Activated T-cell treated with anti-CD3 and anti-CD28 coated beads, Interleukin-2, amount 50 U/mL, for 4 hours (primary cell): ENCODE data around the gene DPYSL4. TPM values are rescaled to one million over a fixed set of nuclear protein-coding genes. Genes with fewer than 3 reads are reported as not detected.

Source experiments
- ATAC-seq, 2 donors: fragments of 200-7000 bp; cut with Tn5 transposase; one replicate each; pipeline ENCODE4 v1.10.0; 2021
- DNase-seq: peaks from one replicate; pipeline ENCODE4 v3.0.0-alpha.2; 2020
- H3K27me3 Mint-ChIP-seq: one replicate; pipeline ENCODE4 v1.8.0; 2021; ENCODE audit warnings: low read depth, mixed read lengths
- H3K36me3 Mint-ChIP-seq: one replicate; pipeline ENCODE4 v1.8.0; 2022; ENCODE audit warnings: mixed read lengths; ENCODE audit not compliant: insufficient read depth
- H3K4me1 Mint-ChIP-seq: one replicate; pipeline ENCODE4 v1.8.0; 2021; ENCODE audit warnings: low read depth, mixed read lengths
- H3K4me3 Mint-ChIP-seq: one replicate; pipeline ENCODE4 v1.8.0; 2021; ENCODE audit warnings: mild to moderate bottlenecking, moderate library complexity, mixed read lengths
- H3K9me3 Mint-ChIP-seq: one replicate; pipeline ENCODE4 v1.8.0; 2021; ENCODE audit warnings: mixed read lengths
- total RNA-seq, 3 donors: library from RNA; stranded (reverse); gene quantifications; one replicate each; pipeline ENCODE4 v1.2.1, GENCODE V29; 2021

Gene DPYSL4
- total RNA-seq, 3 donors from 2014 or later = 1.6 to 6.3 (median 3.4) TPM

GRCh38 chr10:132165416-132165980 is 21.2 kb upstream of the DPYSL4 start:
- Mint-ChIP-seq H3K4me3 (no peak overlapping the region), H3K4me1 (peaks cover 20% of the 10 kb centered on the region), H3K9me3 (no peaks in the 10 kb centered on the region), H3K36me3 (no peaks in the 10 kb centered on the region), H3K27me3 (peaks cover 2% of the 10 kb centered on the region)
- no peak for ATAC-seq
- DNase-seq = no peak

GRCh38 chr10:132166216-132166950 is 20.4 kb upstream of the DPYSL4 start:
- DNase-seq = no peak
- H3K36me3 Mint-ChIP-seq = no peaks in the 10 kb centered on the region
- peaks cover 20% of the 10 kb centered on the region for H3K4me1 Mint-ChIP-seq

DNA sequence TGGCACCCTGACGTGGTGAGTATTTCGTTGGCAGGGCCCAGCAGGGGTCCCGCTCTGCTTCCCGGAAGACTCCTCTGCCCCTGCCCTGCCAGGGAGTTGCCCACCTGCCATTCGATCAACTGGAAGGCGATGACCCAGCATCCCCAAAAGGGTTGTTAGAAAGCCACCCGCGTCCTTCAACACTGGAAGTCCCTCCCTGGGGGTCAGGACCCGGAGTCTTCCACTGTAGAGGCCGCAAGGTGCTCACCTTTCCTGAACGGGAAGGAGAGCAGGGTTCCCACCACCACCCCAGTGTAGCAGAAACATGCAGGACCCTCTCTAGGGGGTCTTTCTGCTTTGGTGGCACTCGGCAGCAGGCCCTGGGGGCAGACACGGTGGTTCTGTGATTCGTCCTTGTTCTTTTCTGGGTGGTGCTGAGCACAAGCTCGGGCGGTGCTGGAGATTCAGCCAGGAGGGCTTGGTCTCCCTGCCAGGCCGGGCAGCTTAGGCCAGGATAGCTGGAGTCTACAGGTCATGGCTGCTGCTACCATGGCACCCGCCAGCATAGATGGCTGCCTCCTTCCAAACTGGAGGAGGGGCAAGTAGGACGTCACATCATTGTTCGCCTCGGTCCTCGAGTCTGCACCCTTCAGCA is 19.6 kb upstream of the DPYSL4 start:
- no peak overlapping the region for H3K4me3 Mint-ChIP-seq
- peaks cover 18% of the 10 kb centered on the region for H3K4me1 Mint-ChIP-seq
- peaks cover 2% of the 10 kb centered on the region for H3K27me3 Mint-ChIP-seq
- no peaks in the 10 kb centered on the region for H3K9me3 Mint-ChIP-seq
- ATAC-seq (no peak), DNase-seq (no peak)
- no peaks in the 10 kb centered on the region for H3K36me3 Mint-ChIP-seq

More at GRCh38 chr10:132166216-132166950, 20.4 kb upstream of the DPYSL4 start:
- Mint-ChIP-seq H3K27me3 (peaks cover 2% of the 10 kb centered on the region), H3K9me3 (no peaks in the 10 kb centered on the region), H3K4me3 (no peak overlapping the region)
- no peak for ATAC-seq

DNA sequence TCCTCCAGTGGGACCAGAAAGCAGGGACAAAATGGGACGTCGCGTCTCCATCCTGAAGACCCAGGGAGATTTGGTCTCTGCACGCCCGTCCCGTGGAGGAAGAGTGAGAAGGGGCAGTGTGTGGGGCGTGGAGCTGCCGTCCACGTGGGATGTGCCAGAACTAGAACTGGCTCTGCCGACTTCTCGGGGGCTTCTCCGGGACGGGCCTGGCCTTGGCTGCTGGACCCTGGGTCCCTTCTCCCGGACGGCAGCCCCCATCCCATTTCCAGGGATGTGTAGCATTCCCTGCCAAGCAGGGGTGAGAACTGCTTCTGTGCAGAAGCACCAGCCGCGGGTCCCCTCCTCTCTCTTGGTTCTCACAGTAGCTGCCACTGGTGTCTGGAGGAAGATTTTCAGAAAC is 18.8 kb upstream of the DPYSL4 start:
- Mint-ChIP-seq H3K4me1 (peaks cover 10% of the 10 kb centered on the region), H3K27me3 (peaks cover 2% of the 10 kb centered on the region), H3K4me3 (no peak overlapping the region), H3K9me3 (no peaks in the 10 kb centered on the region), H3K36me3 (no peaks in the 10 kb centered on the region)
- ATAC-seq (no peak), DNase-seq (no peak)

- no peak overlapping the region for H3K4me3 Mint-ChIP-seq
- H3K9me3 Mint-ChIP-seq = no peaks in the 10 kb centered on the region
- H3K4me1 Mint-ChIP-seq = peaks cover 6% of the 10 kb centered on the region
- H3K27me3 Mint-ChIP-seq = peaks cover 2% of the 10 kb centered on the region
- DNase-seq (no peak), ATAC-seq (no peak)
- H3K36me3 Mint-ChIP-seq = no peaks in the 10 kb centered on the region
Observed at GRCh38 chr10:132168571-132169030, 18.1 kb upstream of the DPYSL4 start.

GRCh38 chr10:132169031-132169765 is 17.6 kb upstream of the DPYSL4 start:
- Mint-ChIP-seq H3K4me3 (no peak overlapping the region), H3K4me1 (peaks cover 4% of the 10 kb centered on the region), H3K9me3 (no peaks in the 10 kb centered on the region), H3K27me3 (peaks cover 2% of the 10 kb centered on the region), H3K36me3 (no peaks in the 10 kb centered on the region)
- no peak for DNase-seq
- ATAC-seq = no peak

GRCh38 chr10:132169766-132170560 is 16.8 kb upstream of the DPYSL4 start:
- H3K9me3 Mint-ChIP-seq = no peaks in the 10 kb centered on the region
- no peak overlapping the region for H3K4me3 Mint-ChIP-seq
- H3K36me3 Mint-ChIP-seq = no peaks in the 10 kb centered on the region
- DNase-seq (no peak), ATAC-seq (no peak)
- no peaks in the 10 kb centered on the region for H3K4me1 Mint-ChIP-seq
- peaks cover 2% of the 10 kb centered on the region for H3K27me3 Mint-ChIP-seq

GRCh38 chr10:132170561-132171361 is 16.0 kb upstream of the DPYSL4 start:
- no peaks in the 10 kb centered on the region for H3K4me1 Mint-ChIP-seq
- no peaks in the 10 kb centered on the region for H3K36me3 Mint-ChIP-seq
- no peak overlapping the region for H3K4me3 Mint-ChIP-seq
- ATAC-seq (no peak), DNase-seq (no peak)
- peaks cover 2% of the 10 kb centered on the region for H3K27me3 Mint-ChIP-seq
- H3K9me3 Mint-ChIP-seq = no peaks in the 10 kb centered on the region

- DNase-seq (no peak), ATAC-seq (no peak)
- Mint-ChIP-seq H3K27me3 (peaks cover 11% of the 10 kb centered on the region), H3K4me1 (no peaks in the 10 kb centered on the region), H3K4me3 (no peak overlapping the region), H3K36me3 (no peaks in the 10 kb centered on the region), H3K9me3 (no peaks in the 10 kb centered on the region)
Observed at GRCh38 chr10:132172091-132173066, 14.4 kb upstream of the DPYSL4 start.

GRCh38 chr10:132173185-132173584 is 13.6 kb upstream of the DPYSL4 start:
- H3K4me3 Mint-ChIP-seq = no peak overlapping the region
- H3K36me3 Mint-ChIP-seq = no peaks in the 10 kb centered on the region
- ATAC-seq = no peak
- H3K4me1 Mint-ChIP-seq = no peaks in the 10 kb centered on the region
- DNase-seq = no peak
- no peaks in the 10 kb centered on the region for H3K9me3 Mint-ChIP-seq
- peaks cover 19% of the 10 kb centered on the region for H3K27me3 Mint-ChIP-seq

- Mint-ChIP-seq H3K36me3 (no peaks in the 10 kb centered on the region), H3K27me3 (peaks cover 27% of the 10 kb centered on the region), H3K4me1 (no peaks in the 10 kb centered on the region), H3K9me3 (no peaks in the 10 kb centered on the region), H3K4me3 (no peak overlapping the region)
- no peak for ATAC-seq
- no peak for DNase-seq
Observed at GRCh38 chr10:132174237-132174636, 12.5 kb upstream of the DPYSL4 start.

- ATAC-seq = no peak
- no peaks in the 10 kb centered on the region for H3K9me3 Mint-ChIP-seq
- H3K4me3 Mint-ChIP-seq = no peak overlapping the region
- H3K36me3 Mint-ChIP-seq = no peaks in the 10 kb centered on the region
- no peaks in the 10 kb centered on the region for H3K4me1 Mint-ChIP-seq
- DNase-seq = no peak
- H3K27me3 Mint-ChIP-seq = peaks cover 30% of the 10 kb centered on the region
Observed at GRCh38 chr10:132175408-132175807, 11.3 kb upstream of the DPYSL4 start.
